ENCODE measurements around the gene INSM1. TPM values are rescaled to one million over a fixed set of nuclear protein-coding genes. Genes with fewer than 3 reads are reported as not detected.

Gene INSM1
- polyA plus RNA-seq, 1 experiment = not detected

GRCh38 chr20:20333866-20334265 is 34.0 kb upstream of the INSM1 start:
- TF ChIP-seq CTCF (IDR thresholded peaks at IDR 0.05; ENCODE audit: low read depth, low read length) = no peak
- CTCF ChIA-PET = no interaction called here
- no peak overlapping the region for H3K27ac ChIP-seq (ENCODE audit: low read depth, low read length)
- no peaks in the 10 kb centered on the region; the same call in 1 of the 2 replicates for H3K9me3 ChIP-seq (ENCODE audit: control insufficient read depth, insufficient read depth, low read length)
- H3K27me3 ChIP-seq (ENCODE audit: control insufficient read depth, insufficient read depth, low read length) = peaks cover 5% of the 10 kb centered on the region
- POLR2A ChIA-PET = no interaction called here
- H3K4me3 ChIP-seq (ENCODE audit: low read depth, low read length) = no peak overlapping the region
- no peak for DNase-seq (ENCODE audit: low read depth, low spot score)

GRCh38 chr20:20334489-20334888 is 33.4 kb upstream of the INSM1 start:
- H3K4me3 ChIP-seq (ENCODE audit: low read depth, low read length) = no peak overlapping the region
- no peak overlapping the region for H3K27ac ChIP-seq (ENCODE audit: low read depth, low read length)
- peaks cover 5% of the 10 kb centered on the region for H3K27me3 ChIP-seq (ENCODE audit: control insufficient read depth, insufficient read depth, low read length)
- H3K9me3 ChIP-seq (ENCODE audit: control insufficient read depth, insufficient read depth, low read length) = no peaks in the 10 kb centered on the region; the same call in 1 of the 2 replicates
- CTCF ChIA-PET = no interaction called here
- TF ChIP-seq CTCF (IDR thresholded peaks at IDR 0.05; ENCODE audit: low read depth, low read length) = no peak
- POLR2A ChIA-PET = no interaction called here
- DNase-seq (ENCODE audit: low read depth, low spot score) = no peak

- Histone ChIP-seq H3K9me3 (ENCODE audit: control insufficient read depth, insufficient read depth, low read length) (no peaks in the 10 kb centered on the region; the same call in 1 of the 2 replicates), H3K27ac (ENCODE audit: low read depth, low read length) (no peak overlapping the region), H3K4me3 (ENCODE audit: low read depth, low read length) (no peak overlapping the region), H3K27me3 (ENCODE audit: control insufficient read depth, insufficient read depth, low read length) (peaks cover 5% of the 10 kb centered on the region)
- POLR2A ChIA-PET = no interaction called here
- CTCF ChIA-PET = no interaction called here
- no peak for DNase-seq (ENCODE audit: low read depth, low spot score)
- no peak for TF ChIP-seq CTCF (IDR thresholded peaks at IDR 0.05; ENCODE audit: low read depth, low read length)
Measured at GRCh38 chr20:20338133-20338730, 29.7 kb upstream of the INSM1 start.

GRCh38 chr20:20340443-20340842 is 27.5 kb upstream of the INSM1 start:
- DNase-seq (ENCODE audit: low read depth, low spot score) = no peak
- CTCF ChIA-PET = no interaction called here
- no peak overlapping the region for H3K4me3 ChIP-seq (ENCODE audit: low read depth, low read length)
- peaks cover 3% of the 10 kb centered on the region for H3K27me3 ChIP-seq (ENCODE audit: control insufficient read depth, insufficient read depth, low read length)
- TF ChIP-seq CTCF (IDR thresholded peaks at IDR 0.05; ENCODE audit: low read depth, low read length) = no peak
- no peaks in the 10 kb centered on the region; the same call in 1 of the 2 replicates for H3K9me3 ChIP-seq (ENCODE audit: control insufficient read depth, insufficient read depth, low read length)
- POLR2A ChIA-PET = no interaction called here
- H3K27ac ChIP-seq (ENCODE audit: low read depth, low read length) = no peak overlapping the region

GRCh38 chr20:20341371-20341770 is 26.5 kb upstream of the INSM1 start:
- DNase-seq (ENCODE audit: low read depth, low spot score) = no peak
- peaks cover 3% of the 10 kb centered on the region for H3K27me3 ChIP-seq (ENCODE audit: control insufficient read depth, insufficient read depth, low read length)
- H3K4me3 ChIP-seq (ENCODE audit: low read depth, low read length) = no peak overlapping the region
- ChIA-PET CTCF (interaction anchor here (1.0 kb wide), 1 partner anchor 253 kb away, joined by 5 read pairs; no protein-coding TSS in a partner anchor), POLR2A (no interaction called here)
- TF ChIP-seq CTCF (IDR thresholded peaks at IDR 0.05; ENCODE audit: low read depth, low read length) = no peak
- H3K27ac ChIP-seq (ENCODE audit: low read depth, low read length) = no peak overlapping the region
- no peaks in the 10 kb centered on the region; the same call in 1 of the 2 replicates for H3K9me3 ChIP-seq (ENCODE audit: control insufficient read depth, insufficient read depth, low read length)
